Activated CD8-positive, alpha-beta T cell treated with anti-CD3 and anti-CD28 coated beads for 36 hours (primary cell): Measurements from ENCODE around the gene INPP5A. TPM values are rescaled to one million over a fixed set of nuclear protein-coding genes. Genes with fewer than 3 reads are reported as not detected.

Experiments used
- ATAC-seq: fragments of 200-7000 bp; cut with Tn5 transposase; one replicate; pipeline ENCODE4 v1.10.0; 2021; ENCODE audit warnings: mild to moderate bottlenecking, moderate library complexity
- CTCF ChIA-PET: fragments of 350-600 bp; sonication (Branson Sonifier 250); formaldehyde crosslinking; loops from one replicate; lab custom pipeline; 2021; ENCODE audit warnings: antibody characterized with exemption; lab: Charles Lee
- POLR2A ChIA-PET: fragments of 350-600 bp; sonication (Branson Sonifier 250); formaldehyde crosslinking; loops from one replicate; lab custom pipeline; 2021; ENCODE audit warnings: antibody characterized with exemption; lab: Charles Lee
- DNase-seq: peaks from one replicate; pipeline ENCODE4 v3.0.0-alpha.2; 2020
- H3K27ac Mint-ChIP-seq: one replicate; pipeline ENCODE4 v1.8.0; 2021; ENCODE audit warnings: mild to moderate bottlenecking, mixed read lengths
- H3K27me3 Mint-ChIP-seq: one replicate; pipeline ENCODE4 v1.8.0; 2021; ENCODE audit warnings: mixed read lengths
- H3K36me3 Mint-ChIP-seq: one replicate; pipeline ENCODE4 v1.8.0; 2021; ENCODE audit warnings: low read depth, mixed read lengths
- H3K4me1 Mint-ChIP-seq: one replicate; pipeline ENCODE4 v1.8.0; 2021; ENCODE audit warnings: low read depth, mixed read lengths
- H3K4me3 Mint-ChIP-seq: one replicate; pipeline ENCODE4 v1.8.0; 2021; ENCODE audit warnings: mild to moderate bottlenecking, moderate library complexity, mixed read lengths
- H3K9me3 Mint-ChIP-seq: one replicate; pipeline ENCODE4 v1.8.0; 2021; ENCODE audit warnings: mixed read lengths
- CTCF ChIP-seq: fragments of 200-600 bp; IDR thresholded peaks from one replicate; pipeline ENCODE4 v1.8.0; 2022; ENCODE audit warnings: antibody characterized with exemption, mild to moderate bottlenecking
- intact Hi-C: fragments of 100-400 bp; cut with micrococcal nuclease; formaldehyde crosslinking; loops from one replicate; pipeline ENCODE4 v1.10.0; 2022
- total RNA-seq, 2 experiments: library from RNA; stranded (reverse); gene quantifications; one replicate each; pipeline ENCODE4 v1.2.3, GENCODE V29; 2021

The INPP5A gene
- total RNA-seq, 2 experiments from 2014 or later: 9.6 to 10.4 TPM

DNA sequence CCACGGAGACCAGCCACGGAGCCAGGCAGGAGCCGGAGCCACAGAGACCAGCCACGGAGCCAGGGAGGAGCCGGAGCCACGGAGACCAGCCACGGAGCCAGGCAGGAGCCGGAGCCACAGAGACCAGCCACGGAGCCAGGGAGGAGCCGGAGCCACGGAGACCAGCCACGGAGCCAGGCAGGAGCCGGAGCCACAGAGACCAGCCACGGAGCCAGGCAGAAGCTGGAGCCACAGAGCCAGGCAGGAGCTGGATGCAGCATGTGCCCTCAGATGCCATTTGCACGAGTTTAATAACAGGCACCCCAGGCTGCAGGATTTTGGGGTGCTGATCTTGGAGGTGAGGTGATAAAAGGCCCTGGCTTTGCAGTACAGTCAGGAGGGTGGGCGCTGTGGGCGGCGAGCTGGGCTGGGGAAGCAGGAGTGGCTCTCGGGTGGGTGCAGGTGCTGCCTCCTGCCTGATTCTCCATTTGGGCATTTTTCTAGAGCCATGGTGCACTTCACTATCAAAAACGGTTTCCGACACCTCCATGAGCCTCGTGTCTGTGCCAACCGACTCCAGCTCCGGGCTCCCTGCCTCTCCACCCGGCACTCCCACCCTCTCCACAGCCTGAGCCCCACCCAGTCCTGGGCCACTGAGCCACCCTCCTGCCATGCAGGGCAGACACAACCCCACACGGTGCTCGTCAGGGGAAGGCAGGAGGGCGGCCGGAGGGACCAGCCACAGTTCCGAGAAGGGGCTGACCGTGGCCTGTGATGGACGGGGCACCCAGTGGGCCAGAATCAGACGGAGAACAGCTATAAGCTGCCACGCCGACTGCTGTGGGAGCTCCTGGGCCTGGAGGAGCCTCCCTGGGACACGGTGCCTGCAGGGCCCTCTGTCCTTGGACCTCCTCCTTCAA lies 289.2 kb downstream of the INPP5A start:
- intact Hi-C loops: no loop called here
- ChIA-PET CTCF (no interaction called here), POLR2A (no interaction called here)
- no peak for TF ChIP-seq CTCF
- H3K36me3 Mint-ChIP-seq: no peaks in the 10 kb centered on the region
- H3K4me1 Mint-ChIP-seq: no peaks in the 10 kb centered on the region
- DNase-seq (no peak), ATAC-seq (no peak)
- no peak overlapping the region for H3K4me3 Mint-ChIP-seq
- H3K9me3 Mint-ChIP-seq: peaks cover 2% of the 10 kb centered on the region
- no peaks in the 10 kb centered on the region for H3K27me3 Mint-ChIP-seq
- no peak overlapping the region for H3K27ac Mint-ChIP-seq

- no peak for TF ChIP-seq CTCF
- H3K36me3 Mint-ChIP-seq: no peaks in the 10 kb centered on the region
- H3K9me3 Mint-ChIP-seq: peaks cover 2% of the 10 kb centered on the region
- no peak overlapping the region for H3K4me3 Mint-ChIP-seq
- H3K27ac Mint-ChIP-seq: no peak overlapping the region
- ChIA-PET POLR2A (no interaction called here), CTCF (no interaction called here)
- H3K4me1 Mint-ChIP-seq: no peaks in the 10 kb centered on the region
- intact Hi-C loops: no loop called here
- DNase-seq (no peak), ATAC-seq (no peak)
- H3K27me3 Mint-ChIP-seq: no peaks in the 10 kb centered on the region
Observed at GRCh38 chr10:132827423-132827789, 289.8 kb downstream of the INPP5A start.

DNA sequence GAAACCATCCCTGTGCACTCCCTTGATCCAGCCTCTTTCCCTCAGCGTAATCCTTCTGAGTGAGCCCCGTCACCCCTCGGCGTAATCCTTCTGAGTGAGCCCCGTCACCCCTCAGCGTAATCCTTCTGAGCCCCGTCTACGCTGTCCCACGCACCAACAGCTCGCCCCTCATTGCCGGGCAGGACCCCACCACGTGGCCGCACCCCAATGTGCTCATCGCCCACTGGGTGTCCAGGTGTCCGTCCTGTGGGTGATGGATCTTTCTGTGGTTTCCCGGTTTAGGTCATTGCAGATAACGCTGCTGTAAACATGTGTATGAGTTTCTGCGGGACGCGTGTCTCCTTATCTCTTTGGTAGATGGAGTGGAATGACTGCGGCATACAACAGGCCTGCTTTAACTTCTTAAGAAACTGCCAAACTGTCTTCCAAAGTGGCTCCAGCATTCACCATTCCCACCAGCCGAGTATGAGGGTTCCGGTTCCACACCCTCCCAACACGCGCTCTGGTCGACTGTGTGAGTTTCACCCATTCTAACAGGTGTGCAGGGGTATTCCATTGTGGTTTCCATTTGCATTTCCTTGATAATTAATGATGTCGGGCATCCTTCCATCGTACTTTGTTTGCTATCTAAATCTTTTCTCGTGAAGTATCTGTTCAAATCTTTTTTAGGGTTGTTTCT lies 290.4 kb downstream of the INPP5A start:
- ATAC-seq (no peak), DNase-seq (no peak)
- no peak overlapping the region for H3K4me3 Mint-ChIP-seq
- intact Hi-C loops: no loop called here
- TF ChIP-seq CTCF: no peak
- H3K4me1 Mint-ChIP-seq: no peaks in the 10 kb centered on the region
- ChIA-PET POLR2A (no interaction called here), CTCF (no interaction called here)
- no peak overlapping the region for H3K27ac Mint-ChIP-seq
- no peaks in the 10 kb centered on the region for H3K27me3 Mint-ChIP-seq
- H3K36me3 Mint-ChIP-seq: no peaks in the 10 kb centered on the region
- peaks cover 2% of the 10 kb centered on the region for H3K9me3 Mint-ChIP-seq

- intact Hi-C loops: no loop called here
- no peak for ATAC-seq
- Mint-ChIP-seq H3K4me1 (no peaks in the 10 kb centered on the region), H3K27ac (no peak overlapping the region), H3K9me3 (peaks cover 2% of the 10 kb centered on the region), H3K36me3 (no peaks in the 10 kb centered on the region), H3K4me3 (no peak overlapping the region), H3K27me3 (no peaks in the 10 kb centered on the region)
- ChIA-PET CTCF (no interaction called here), POLR2A (interaction anchor here (0.8 kb wide), 1 partner anchor 141 kb away, joined by 3 read pairs; no protein-coding TSS in a partner anchor)
- TF ChIP-seq CTCF: no peak
- DNase-seq: no peak
Observed at GRCh38 chr10:132828681-132829080, 291.1 kb downstream of the INPP5A start.

DNA sequence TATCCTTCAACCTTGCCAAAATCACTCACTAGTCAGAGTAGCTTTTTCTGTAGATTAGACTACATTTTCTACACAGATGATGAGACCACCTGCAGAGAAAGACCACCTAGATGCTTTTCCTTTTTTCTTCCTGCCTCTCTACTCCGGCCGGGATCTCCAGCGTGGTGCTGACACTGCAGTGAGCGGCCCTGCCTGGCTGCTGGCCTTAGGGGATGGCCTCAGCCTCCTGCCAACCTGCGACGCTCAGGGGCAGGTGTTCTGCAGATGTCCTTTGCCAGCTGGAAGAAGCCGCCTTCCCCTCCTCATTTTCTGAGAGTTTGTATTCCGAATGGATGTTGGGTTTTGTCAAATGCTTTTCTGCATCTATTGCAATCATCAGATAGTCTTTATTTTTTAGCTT lies 291.8 kb downstream of the INPP5A start:
- Mint-ChIP-seq H3K4me1 (no peaks in the 10 kb centered on the region), H3K27ac (no peak overlapping the region), H3K4me3 (no peak overlapping the region), H3K27me3 (no peaks in the 10 kb centered on the region), H3K36me3 (no peaks in the 10 kb centered on the region), H3K9me3 (peaks cover 2% of the 10 kb centered on the region)
- CTCF ChIA-PET: no interaction called here
- TF ChIP-seq CTCF: no peak
- ATAC-seq (no peak), DNase-seq (no peak)
- intact Hi-C loops: no loop called here
- POLR2A ChIA-PET: interaction anchor here (0.8 kb wide), 1 partner anchor 142 kb away, joined by 3 read pairs; no protein-coding TSS in a partner anchor
